GM19025 (cell line): ENCODE measurements around the gene CEP250.
A peak's percentile ranks its signal among the peaks of the same experiment; 100 is the strongest.

Experiments used
- ATAC-seq: cut with Tn5 transposase; IDR thresholded peaks from one replicate; pipeline ENCODE4 v1.9.1; 2021; ENCODE audit warnings: mild to moderate bottlenecking, low read depth, moderate library complexity; ENCODE audit not compliant: unreplicated experiment

CEP250 gene

DNA sequence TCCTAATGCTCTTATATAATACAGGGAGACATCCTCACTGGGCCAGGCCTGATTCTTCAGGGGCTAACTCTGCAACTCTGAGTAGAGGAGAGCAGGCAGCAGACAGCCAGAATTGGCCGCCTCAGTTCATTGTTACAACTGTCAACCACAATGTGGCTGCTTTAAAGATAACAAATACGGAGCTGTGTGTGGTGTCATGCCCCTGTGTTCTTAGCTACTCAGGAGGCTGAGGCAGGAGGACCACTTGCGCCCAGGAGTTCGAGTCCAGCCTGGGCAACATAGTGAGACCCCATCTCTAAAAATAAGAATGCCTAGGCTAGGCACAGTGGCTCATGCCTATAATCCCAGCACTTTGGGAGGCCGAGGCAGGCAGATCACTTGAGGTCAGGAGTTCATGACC, 34.3 kb downstream of the CEP250 start:
- ATAC-seq = no peak

DNA sequence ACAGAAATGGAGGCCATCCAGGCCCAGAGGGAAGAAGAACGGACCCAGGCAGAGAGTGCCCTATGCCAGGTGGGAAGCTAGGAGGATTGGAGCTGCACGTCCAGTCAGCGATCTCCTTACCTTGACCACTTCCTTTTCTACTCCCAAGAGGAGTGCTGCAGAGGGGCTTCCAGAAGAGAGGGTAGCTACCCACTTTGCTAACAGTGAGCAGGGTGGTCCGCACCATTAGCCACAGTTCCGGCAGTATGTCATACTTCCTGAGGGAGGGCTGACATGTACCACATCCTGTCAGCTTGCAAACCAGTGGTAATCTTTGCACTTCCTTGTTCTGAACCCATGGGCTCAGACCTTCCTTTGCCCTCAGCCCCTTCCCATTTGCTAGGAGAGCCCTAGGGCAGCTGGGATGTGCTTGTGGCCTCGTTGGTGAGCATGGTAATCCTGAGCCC, 35.4 kb downstream of the CEP250 start:
- peak; percentile 97 for ATAC-seq

DNA sequence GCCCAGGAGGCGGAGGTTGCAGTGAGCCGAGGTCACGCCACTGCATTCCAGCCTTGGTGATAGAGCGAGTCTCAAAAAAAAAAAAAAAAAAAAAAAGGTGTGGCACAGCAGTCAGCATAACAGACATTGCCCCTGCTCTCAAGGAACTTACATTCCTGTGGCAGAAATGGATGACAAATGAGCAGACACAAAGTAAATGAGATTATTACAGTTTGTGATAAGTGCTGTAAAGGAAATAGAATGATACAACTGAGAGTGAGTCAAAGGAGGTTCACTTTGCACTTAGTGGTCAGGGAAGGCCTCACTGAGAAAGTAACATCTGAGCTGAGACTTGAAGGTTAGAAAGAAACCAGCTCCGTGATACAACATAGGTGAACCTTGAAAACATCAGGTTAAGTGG, 36.4 kb downstream of the CEP250 start:
- ATAC-seq = no peak

DNA sequence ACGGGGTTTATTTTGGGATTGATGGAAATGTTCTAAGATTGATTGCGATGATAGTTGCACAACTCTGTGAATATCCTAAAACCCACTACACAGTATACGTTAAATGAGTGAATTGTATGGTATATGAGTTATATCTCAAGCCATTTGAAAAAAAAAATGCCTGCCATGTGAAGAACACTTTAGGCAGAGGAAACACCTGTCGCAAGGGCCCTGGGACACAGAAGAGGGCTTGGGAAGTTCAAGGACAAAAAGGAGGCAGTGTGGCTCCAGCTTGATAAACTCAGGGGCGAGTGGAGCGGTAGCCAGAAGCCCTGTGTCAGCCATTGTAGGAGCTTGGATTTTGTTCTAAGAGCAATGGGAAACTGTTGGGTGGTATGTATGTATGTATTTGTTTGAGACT, 37.0 kb downstream of the CEP250 start:
- ATAC-seq = no peak

DNA sequence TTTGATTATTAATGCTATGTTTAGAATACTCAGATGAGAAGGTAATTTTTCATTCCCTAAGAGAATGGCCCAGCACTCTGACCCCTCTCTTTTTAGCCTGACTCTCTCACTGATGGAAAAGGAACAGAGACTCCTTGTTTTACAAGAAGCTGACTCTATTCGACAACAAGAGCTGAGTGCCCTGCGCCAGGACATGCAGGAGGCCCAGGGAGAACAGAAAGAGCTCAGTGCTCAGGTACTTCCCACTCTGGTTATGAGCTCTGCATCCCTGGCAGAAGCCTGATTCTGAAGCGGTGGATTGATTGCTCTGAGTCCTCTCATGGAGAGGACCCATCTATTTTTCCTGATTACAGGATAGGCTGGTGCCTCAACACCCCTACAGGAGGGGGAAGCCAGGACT, 41.1 kb downstream of the CEP250 start:
- ATAC-seq = no peak

DNA sequence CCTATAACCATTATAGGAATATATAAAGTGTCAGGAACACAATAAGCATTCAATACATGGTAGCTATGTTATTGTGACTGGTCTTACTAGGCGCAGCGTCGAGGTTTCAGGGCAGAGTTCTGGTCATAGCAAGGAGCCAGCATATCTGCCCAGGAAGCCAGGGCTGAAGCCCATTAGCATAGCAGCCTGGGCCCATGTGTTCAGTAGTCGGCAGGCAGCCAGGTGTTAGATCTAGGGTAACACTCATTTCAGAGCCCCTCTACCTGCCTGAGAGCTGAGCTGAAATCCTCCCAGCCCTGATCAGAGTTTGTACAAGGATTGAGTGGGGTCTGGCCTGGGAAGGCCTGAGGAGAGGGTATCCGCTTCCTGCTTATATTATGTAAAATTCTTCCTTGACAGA, 41.9 kb downstream of the CEP250 start:
- ATAC-seq = no peak

DNA sequence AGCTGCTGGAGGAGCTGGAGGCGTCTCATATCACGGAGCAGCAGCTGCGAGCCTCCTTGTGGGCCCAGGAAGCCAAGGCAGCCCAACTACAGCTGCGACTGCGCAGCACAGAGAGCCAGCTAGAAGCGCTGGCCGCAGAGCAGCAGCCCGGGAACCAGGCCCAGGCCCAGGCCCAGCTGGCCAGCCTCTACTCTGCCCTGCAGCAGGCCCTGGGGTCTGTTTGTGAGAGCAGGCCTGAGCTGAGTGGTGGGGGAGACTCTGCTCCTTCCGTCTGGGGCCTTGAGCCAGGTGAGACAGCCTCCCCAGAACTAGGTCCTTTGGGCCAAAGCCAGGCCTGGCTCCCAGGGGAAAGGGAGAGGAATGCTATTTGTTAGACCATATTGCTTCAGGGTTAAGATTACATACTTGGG, 42.4 kb downstream of the CEP250 start:
- no peak for ATAC-seq

DNA sequence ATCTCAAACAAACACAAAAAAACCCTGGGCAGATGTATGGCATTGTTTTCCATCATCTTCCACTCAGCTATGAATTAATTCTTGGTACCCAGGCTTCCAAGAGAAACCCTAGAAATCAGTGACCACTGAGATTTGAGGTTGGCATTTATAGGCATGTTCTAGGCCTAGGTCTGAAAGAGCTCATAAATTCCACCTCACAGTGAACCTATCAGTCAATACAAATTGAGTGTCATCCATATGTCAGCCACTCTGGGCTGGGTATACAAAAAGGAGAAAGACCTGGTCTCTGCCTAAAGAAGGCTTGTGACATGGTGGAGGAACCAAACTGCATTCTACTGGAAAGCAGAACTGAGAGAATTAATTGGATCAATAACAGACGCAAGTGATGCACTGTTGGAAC, 43.9 kb downstream of the CEP250 start:
- ATAC-seq = no peak

DNA sequence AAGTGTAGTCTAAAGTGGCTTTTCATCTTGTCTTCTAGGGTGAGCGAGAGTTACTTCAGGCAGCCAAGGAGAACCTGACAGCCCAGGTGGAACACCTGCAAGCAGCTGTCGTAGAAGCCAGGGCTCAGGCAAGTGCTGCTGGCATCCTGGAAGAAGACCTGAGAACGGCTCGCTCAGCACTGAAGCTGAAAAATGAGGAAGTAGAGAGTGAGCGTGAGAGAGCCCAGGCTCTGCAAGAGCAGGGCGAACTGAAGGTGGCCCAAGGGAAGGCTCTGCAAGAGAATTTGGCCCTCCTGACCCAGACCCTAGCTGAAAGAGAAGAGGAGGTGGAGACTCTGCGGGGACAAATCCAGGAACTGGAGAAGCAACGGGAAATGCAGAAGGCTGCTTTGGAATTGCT, 47.0 kb downstream of the CEP250 start:
- ATAC-seq = peak; percentile 53

DNA sequence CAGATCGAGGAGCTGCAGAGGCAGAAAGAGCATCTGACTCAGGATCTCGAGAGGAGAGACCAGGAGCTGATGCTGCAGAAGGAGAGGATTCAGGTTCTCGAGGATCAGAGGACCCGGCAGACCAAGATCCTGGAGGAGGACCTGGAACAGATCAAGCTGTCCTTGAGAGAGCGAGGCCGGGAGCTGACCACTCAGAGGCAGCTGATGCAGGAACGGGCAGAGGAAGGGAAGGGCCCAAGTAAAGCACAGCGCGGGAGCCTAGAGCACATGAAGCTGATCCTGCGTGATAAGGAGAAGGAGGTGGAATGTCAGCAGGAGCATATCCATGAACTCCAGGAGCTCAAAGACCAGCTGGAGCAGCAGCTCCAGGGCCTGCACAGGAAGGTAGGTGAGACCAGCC, 47.9 kb downstream of the CEP250 start:
- ATAC-seq = no peak

DNA sequence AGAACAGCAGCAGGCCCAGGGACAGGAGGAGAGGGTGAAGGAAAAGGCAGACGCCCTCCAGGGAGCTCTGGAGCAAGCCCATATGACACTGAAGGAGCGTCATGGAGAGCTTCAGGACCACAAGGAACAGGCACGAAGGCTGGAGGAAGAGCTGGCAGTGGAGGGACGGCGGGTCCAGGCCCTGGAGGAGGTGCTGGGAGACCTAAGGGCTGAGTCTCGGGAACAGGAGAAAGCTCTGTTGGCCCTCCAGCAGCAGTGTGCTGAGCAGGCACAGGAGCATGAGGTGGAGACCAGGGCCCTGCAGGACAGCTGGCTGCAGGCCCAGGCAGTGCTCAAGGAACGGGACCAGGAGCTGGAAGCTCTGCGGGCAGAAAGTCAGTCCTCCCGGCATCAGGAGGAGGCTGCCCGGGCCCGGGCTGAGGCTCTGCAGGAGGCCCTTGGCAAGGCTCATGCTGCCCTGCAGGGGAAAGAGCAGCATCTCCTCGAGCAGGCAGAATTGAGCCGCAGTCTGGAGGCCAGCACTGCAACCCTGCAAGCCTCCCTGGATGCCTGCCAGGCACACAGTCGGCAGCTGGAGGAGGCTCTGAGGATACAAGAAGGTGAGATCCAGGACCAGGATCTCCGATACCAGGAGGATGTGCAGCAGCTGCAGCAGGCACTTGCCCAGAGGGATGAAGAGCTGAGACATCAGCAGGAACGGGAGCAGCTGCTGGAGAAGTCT, 48.6 kb downstream of the CEP250 start:
- ATAC-seq = no peak

DNA sequence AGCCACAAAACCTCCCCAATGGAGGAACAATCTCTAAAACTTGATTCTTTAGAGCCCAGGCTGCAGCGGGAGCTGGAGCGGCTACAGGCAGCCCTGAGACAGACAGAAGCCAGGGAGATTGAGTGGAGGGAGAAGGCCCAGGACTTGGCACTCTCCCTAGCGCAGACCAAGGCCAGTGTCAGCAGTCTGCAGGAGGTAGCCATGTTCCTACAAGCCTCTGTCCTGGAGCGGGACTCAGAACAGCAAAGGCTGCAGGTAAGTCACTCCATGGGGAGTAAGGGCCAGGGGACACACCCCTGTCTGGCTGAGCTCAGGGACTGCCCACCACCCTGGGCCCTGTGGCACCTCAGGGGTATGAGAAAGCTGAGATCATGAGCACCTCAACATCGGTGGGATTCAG, 49.4 kb downstream of the CEP250 start:
- ATAC-seq = no peak

DNA sequence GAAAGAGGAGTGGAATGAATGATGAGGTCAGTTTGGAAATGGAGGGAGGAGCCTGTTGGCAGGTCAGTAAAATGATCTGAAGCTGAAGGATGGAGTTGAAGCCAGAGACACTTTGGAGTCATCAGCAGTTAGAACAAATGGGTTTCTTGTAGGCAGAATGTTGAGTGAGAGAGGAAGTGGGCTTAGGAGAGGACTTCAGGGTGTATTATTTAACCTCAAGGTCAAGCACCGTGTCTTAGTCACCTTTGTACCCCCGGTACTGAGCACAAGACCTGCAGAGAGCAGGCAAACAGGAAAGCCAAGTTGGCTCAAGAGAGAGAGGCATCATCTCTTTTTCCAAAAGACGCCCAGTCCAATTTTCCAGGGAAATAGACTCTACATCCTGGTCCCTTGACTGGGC, 50.8 kb downstream of the CEP250 start:
- ATAC-seq = no peak

DNA sequence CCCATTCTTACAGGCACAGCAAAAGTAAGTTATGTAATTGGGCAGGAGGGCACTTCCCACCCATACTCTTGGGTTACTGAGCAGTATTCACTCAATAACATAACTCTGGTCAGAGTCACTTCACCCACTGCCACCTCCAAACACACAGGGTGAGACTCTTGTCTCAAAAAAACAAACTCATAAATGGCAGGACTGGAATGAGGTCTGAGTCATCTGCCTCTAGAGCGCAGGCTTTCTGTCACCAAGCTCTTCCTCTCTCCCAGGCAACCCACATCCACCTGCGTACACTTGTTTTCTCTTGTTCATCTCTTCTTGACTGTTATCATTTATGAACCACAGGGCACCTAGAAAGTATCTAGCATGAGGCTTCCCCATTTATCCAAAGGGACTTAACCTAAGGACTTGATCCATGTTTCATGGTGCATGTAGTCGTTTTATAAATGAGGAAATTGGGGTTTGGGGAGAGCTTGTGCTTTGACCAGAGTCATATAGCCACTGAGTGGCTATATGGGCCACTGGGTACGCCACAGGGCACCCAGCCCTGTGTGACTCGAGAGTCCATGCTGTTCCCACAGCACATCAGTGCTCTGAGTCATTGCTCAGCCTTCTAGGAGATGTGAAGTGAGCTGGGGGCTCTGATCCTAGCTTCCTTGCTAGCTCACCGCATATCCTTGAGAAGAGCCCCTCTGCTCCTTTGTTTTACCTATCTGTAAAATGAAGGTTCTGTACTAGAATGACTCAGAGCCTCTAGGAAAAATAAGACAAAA, 51.7 kb downstream of the CEP250 start:
- no peak for ATAC-seq

DNA sequence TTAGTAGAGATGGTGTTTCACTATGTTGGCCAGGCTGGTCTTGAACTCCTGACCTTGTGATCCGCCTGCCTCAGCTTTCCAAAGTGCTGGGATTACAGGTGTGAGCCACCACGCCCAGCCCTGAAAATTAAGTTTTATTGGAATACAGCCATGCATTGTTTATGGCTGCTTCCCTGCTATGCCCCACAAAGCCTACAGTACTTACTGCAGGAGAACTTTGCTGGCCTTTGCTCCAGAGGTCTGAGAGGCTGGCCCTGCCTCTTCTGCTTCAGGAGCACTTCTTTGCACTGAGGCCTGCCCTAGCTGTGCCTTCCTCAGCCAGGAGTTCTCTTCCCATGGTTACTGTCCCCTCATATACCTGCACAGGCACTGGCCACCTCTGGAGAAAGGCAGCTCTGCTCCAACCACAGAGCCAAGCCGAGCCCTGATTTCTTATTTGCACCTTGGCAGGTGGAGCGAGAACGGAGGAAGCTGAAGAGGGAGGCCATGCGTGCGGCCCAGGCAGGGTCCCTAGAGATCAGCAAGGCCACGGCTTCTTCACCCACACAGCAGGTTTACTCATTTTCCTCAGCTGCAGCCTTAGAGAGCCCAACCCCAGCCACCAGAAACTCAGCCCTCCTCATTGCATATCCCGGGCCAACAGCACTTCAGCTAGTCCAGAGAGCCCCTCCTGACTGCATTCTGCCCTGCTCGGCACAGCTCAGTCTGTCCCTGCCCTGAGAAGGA, 53.3 kb downstream of the CEP250 start:
- no peak for ATAC-seq

DNA sequence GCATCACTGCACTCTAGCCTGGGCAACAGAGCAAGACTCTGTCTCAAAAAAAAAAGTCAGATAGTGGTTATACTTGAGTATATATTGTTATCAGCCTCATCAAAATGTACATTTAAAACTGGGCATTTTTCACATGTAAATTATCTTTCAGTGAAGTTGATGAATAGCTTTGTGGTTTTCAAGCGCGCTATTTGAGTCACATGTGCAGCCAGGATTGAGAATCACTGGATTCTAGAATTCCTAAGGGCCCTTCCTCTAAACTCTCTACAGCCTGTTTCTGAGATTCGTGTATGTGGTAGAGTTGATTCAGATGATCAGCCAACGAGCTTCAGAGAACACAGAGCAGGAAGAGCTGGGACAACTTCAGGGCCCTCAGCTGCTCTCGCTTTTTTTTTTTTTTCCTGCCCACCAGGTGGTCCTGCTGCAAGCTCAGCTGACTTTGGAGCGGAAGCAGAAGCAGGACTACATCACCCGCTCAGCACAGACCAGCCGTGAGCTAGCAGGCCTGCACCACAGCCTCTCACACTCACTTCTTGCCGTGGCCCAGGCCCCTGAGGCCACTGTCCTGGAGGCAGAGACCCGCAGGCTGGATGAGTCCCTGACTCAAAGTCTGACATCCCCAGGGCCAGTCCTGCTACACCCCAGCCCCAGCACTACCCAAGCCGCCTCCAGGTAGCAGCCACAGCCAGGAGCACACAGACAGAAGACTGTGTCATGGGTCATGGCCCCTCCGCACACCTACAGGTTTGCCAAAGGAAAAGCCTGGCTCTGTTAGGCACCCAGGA, 55.7 kb downstream of the CEP250 start:
- no peak for ATAC-seq

DNA sequence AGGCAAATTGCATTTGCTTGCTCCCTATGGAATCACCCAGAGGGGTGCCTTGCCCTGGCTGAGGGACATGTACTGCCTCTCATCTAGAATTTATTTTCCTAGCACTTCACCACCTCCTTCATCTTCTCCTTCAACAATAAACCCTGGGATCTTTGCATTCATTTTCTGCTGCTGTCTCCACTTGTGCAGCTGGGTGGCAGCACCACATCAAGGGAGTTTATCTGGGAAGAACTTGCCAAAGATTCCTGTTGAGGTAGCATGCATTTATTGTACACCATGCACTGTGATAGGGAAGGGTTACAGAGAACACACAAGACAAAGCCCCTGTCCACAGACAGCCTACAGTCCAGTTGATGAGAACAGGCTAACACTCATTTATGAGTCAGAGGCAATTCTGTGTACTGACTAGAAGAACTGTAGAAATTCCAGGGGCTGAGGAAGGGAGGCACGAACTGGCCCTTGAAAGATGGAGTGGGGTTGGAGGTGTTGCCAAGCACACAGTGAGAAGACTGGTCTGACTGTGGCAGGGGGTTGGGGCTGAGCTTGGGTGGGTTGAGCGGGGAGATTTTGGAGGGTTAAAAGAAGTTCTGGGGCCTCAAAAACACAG, 56.5 kb downstream of the CEP250 start:
- no peak for ATAC-seq

DNA sequence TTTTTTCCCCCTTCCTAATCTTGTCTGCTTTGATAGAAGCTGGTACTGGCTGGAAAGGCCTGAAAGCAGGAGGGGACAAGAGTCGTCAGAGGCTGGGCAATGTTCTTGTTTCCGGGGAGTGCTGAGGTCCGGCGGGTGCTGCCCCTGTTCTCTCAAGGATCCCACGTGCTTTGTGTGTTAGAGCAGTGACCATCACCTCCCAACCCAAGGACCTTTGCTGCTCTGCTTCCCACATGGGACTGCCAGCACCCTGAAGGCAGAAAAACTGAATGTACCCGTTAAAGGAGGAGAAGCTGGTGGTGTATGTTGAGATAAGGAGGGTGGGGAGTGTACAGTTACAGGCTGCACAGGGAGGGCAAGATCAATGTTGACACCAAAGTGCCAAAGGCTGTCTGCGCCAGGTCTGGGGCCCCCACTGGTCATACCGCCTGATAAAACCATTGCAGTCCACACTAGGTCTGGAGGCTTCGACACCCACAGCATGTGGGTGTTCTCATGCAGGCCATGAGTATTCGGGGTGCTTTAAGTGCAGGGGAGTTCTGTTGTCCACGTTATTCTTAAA, 59.1 kb downstream of the CEP250 start:
- no peak for ATAC-seq

DNA sequence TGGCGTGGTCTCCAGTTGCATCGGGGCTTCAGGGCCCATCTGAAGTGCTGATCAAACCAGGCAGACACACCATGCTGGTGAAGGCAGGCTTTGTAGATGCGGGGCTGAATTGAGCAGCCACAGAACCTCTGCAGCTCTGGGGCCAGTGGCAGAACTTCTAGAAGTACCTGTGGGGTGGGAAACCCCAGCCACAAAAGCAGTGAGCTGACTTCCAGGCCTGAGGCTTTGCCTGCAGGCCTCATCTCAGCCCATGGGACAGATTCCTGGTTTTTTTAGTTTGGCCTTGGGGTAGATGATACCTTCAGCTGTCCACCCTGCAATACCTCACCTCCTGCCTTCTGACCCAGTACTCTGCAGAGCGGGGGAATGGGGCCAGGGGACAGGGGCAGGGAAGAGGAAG, 59.9 kb downstream of the CEP250 start:
- ATAC-seq = no peak
